ENCODE measurements around the gene NTNG1.

Gene NTNG1

GRCh38 chr1:107481756-107482384 is 341.0 kb downstream of the NTNG1 start:
- DNase-seq (ENCODE audit: low read depth in 1 of 2, low spot score in 1 of 2) = no peak
- H3K27me3 ChIP-seq (ENCODE audit: insufficient read depth, poor library complexity, severe bottlenecking) = peaks cover 8% of the 10 kb centered on the region
- H3K4me3 ChIP-seq (replicated peaks; ENCODE audit: insufficient read depth, low read length) = no peak overlapping the region
- no peak overlapping the region for H3K27ac ChIP-seq (replicated peaks)
- no peak for TF ChIP-seq SPI1 (IDR thresholded peaks at IDR 0.05; ENCODE audit: borderline replicate concordance, low read depth)
- no peak for TF ChIP-seq GABPA (IDR thresholded peaks at IDR 0.05; ENCODE audit: low read depth)
- TF ChIP-seq CTCF (IDR thresholded peaks at IDR 0.05; ENCODE audit: insufficient read depth, low read length) = no peak
- TF ChIP-seq POLR2AphosphoS5 (IDR thresholded peaks at IDR 0.05; ENCODE audit: low read depth) = no peak
- TF ChIP-seq REST (IDR thresholded peaks at IDR 0.05; ENCODE audit: insufficient replicate concordance, low read depth) = no peak

- Histone ChIP-seq H3K27me3 (ENCODE audit: insufficient read depth, poor library complexity, severe bottlenecking) (peaks cover 8% of the 10 kb centered on the region), H3K4me3 (replicated peaks; ENCODE audit: insufficient read depth, low read length) (no peak overlapping the region), H3K27ac (replicated peaks) (no peak overlapping the region)
- no peak for DNase-seq (ENCODE audit: low read depth in 1 of 2, low spot score in 1 of 2)
- TF ChIP-seq POLR2AphosphoS5 (IDR thresholded peaks at IDR 0.05; ENCODE audit: low read depth) = no peak
- no peak for TF ChIP-seq CTCF (IDR thresholded peaks at IDR 0.05; ENCODE audit: insufficient read depth, low read length)
- TF ChIP-seq SPI1 (IDR thresholded peaks at IDR 0.05; ENCODE audit: borderline replicate concordance, low read depth) = no peak
- TF ChIP-seq REST (IDR thresholded peaks at IDR 0.05; ENCODE audit: insufficient replicate concordance, low read depth) = no peak
- TF ChIP-seq GABPA (IDR thresholded peaks at IDR 0.05; ENCODE audit: low read depth) = no peak
Observed at GRCh38 chr1:107483949-107484348, 343.1 kb downstream of the NTNG1 start.

- TF ChIP-seq GABPA (IDR thresholded peaks at IDR 0.05; ENCODE audit: low read depth) = no peak
- TF ChIP-seq POLR2AphosphoS5 (IDR thresholded peaks at IDR 0.05; ENCODE audit: low read depth) = no peak
- TF ChIP-seq REST (IDR thresholded peaks at IDR 0.05; ENCODE audit: insufficient replicate concordance, low read depth) = no peak
- no peak for TF ChIP-seq CTCF (IDR thresholded peaks at IDR 0.05; ENCODE audit: insufficient read depth, low read length)
- no peak for TF ChIP-seq SPI1 (IDR thresholded peaks at IDR 0.05; ENCODE audit: borderline replicate concordance, low read depth)
- H3K4me3 ChIP-seq (replicated peaks; ENCODE audit: insufficient read depth, low read length) = no peak overlapping the region
- no peak overlapping the region for H3K27ac ChIP-seq (replicated peaks)
- peaks cover 3% of the 10 kb centered on the region for H3K27me3 ChIP-seq (ENCODE audit: insufficient read depth, poor library complexity, severe bottlenecking)
- DNase-seq (ENCODE audit: low read depth in 1 of 2, low spot score in 1 of 2) = no peak
Observed at GRCh38 chr1:107486349-107486748, 345.5 kb downstream of the NTNG1 start.
